SU-DHL-6 (cell line): ENCODE results near the gene FBXO10.

Source experiments
- H2AFZ ChIP-seq: fragments of 200-600 bp; sonication (generic); 2 replicates; pipeline ENCODE4 v1.6.1; 2014; ENCODE audit warnings: low read depth, mild to moderate bottlenecking, moderate library complexity, mixed read lengths, antibody characterized with exemption, low read length; ENCODE audit not compliant: severe bottlenecking
- H3F3A ChIP-seq: fragments of 200-600 bp; shearing (Covaris generic); 2 replicates; pipeline ENCODE4 v1.6.0; 2016; ENCODE audit warnings: antibody characterized with exemption, mild to moderate bottlenecking; ENCODE audit not compliant: insufficient read depth
- H3K27ac ChIP-seq: fragments of 200-600 bp; sonication (generic); 2 replicates; pipeline ENCODE4 v1.5.1; 2016; ENCODE audit warnings: low read depth, mild to moderate bottlenecking, low read length, moderate library complexity, mixed read lengths
- H3K27me3 ChIP-seq: fragments of 200-600 bp; sonication (generic), shearing (Covaris generic); 2 replicates; pipeline ENCODE4 v1.6.0; 2014; ENCODE audit warnings: mild to moderate bottlenecking, low read length
- H3K36me3 ChIP-seq: fragments of 200-600 bp; sonication (generic); 2 replicates; pipeline ENCODE4 v1.6.1; 2014; ENCODE audit warnings: mild to moderate bottlenecking, low read length, mixed read lengths
- H3K4me2 ChIP-seq: fragments of 300-600, 200-600 bp; shearing (Covaris generic), sonication (generic); 2 replicates; pipeline ENCODE4 v1.6.0; 2014; ENCODE audit warnings: low read length, low read depth, mild to moderate bottlenecking; ENCODE audit not compliant: poor library complexity, severe bottlenecking
- H3K4me3 ChIP-seq: fragments of 200-600 bp; sonication (generic); 2 replicates; pipeline ENCODE4 v1.5.1; 2014; ENCODE audit warnings: antibody characterized with exemption, low read length, mild to moderate bottlenecking, mixed read lengths; ENCODE audit not compliant: insufficient read depth, poor library complexity, severe bottlenecking
- H3K79me2 ChIP-seq: fragments of 200-600 bp; sonication (generic); 2 replicates; pipeline ENCODE4 v1.6.1; 2014; ENCODE audit warnings: mild to moderate bottlenecking, low read length, moderate library complexity; ENCODE audit not compliant: insufficient read depth
- H3K9ac ChIP-seq: fragments of 200-600 bp; sonication (generic); 2 replicates; pipeline ENCODE4 v1.7.0; 2014; ENCODE audit warnings: mild to moderate bottlenecking, low read length
- H3K9me2 ChIP-seq: fragments of 200-600 bp; sonication (generic); replicated peaks from 2 replicates; pipeline ENCODE4 v1.6.1; 2014; ENCODE audit warnings: low read length; ENCODE audit not compliant: insufficient read depth
- H3K9me3 ChIP-seq: fragments of 200-600 bp; sonication (generic); 2 replicates; pipeline ENCODE4 v1.6.1; 2014; ENCODE audit warnings: low read length, mixed read lengths; ENCODE audit not compliant: insufficient read depth
- H4K20me1 ChIP-seq: fragments of 200-600 bp; sonication (generic); 2 replicates; pipeline ENCODE4 v1.6.1; 2014; ENCODE audit warnings: low read depth, mild to moderate bottlenecking, antibody characterized with exemption, low read length, moderate library complexity, mixed read lengths
- EZH2phosphoT487 ChIP-seq: fragments of 200-600 bp; sonication (generic), shearing (Covaris generic); conservative IDR thresholded peaks from 2 replicates; pipeline ENCODE4 v1.6.1; 2018; ENCODE audit warnings: mild to moderate bottlenecking, antibody characterized with exemption, low read length, moderate library complexity, mixed read lengths
- TF ChIP-seq, protein P1 (sequence below): fragments of 200-600 bp; sonication (generic); IDR thresholded peaks from one replicate; pipeline ENCODE4 v1.5.1; 2017; ENCODE audit warnings: antibody characterized with exemption, mild to moderate bottlenecking, low read length, moderate library complexity; ENCODE audit not compliant: insufficient read depth, poor library complexity, severe bottlenecking

Gene FBXO10

DNA sequence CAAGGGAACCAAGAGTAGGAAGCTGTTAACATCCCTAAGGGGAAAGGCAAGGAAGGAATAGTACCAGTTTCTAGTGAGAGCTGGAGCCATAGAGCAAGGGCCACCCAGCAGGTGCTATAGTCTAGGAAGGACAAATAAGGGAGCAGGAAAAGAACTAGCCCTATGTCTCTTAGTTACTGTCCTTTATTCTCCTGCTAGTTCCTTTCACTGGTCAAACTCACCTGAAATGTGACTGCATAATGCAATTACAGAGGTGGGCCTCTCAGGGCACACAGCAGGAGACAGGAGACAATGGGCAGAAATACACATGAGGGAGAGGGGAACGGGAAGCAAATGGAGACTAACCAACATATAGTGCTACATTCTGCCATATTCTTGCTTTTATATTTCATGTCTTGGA, 47.9 kb upstream of the FBXO10 start:
- H2AFZ ChIP-seq = no peak overlapping the region
- no peaks in the 10 kb centered on the region for H3K79me2 ChIP-seq
- no peaks in the 10 kb centered on the region for H3K9me3 ChIP-seq
- no peak overlapping the region for H3K4me3 ChIP-seq
- no peaks in the 10 kb centered on the region for H3F3A ChIP-seq
- no peak overlapping the region for H3K4me2 ChIP-seq
- H3K9me2 ChIP-seq = no peaks in the 10 kb centered on the region
- no peak for TF ChIP-seq EZH2phosphoT487
- TF ChIP-seq, protein P1, sequence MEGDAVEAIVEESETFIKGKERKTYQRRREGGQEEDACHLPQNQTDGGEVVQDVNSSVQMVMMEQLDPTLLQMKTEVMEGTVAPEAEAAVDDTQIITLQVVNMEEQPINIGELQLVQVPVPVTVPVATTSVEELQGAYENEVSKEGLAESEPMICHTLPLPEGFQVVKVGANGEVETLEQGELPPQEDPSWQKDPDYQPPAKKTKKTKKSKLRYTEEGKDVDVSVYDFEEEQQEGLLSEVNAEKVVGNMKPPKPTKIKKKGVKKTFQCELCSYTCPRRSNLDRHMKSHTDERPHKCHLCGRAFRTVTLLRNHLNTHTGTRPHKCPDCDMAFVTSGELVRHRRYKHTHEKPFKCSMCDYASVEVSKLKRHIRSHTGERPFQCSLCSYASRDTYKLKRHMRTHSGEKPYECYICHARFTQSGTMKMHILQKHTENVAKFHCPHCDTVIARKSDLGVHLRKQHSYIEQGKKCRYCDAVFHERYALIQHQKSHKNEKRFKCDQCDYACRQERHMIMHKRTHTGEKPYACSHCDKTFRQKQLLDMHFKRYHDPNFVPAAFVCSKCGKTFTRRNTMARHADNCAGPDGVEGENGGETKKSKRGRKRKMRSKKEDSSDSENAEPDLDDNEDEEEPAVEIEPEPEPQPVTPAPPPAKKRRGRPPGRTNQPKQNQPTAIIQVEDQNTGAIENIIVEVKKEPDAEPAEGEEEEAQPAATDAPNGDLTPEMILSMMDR = no peak
- no peaks in the 10 kb centered on the region for H3K36me3 ChIP-seq
- no peak overlapping the region for H3K9ac ChIP-seq
- no peaks in the 10 kb centered on the region for H3K27me3 ChIP-seq
- H4K20me1 ChIP-seq = no peaks in the 10 kb centered on the region
- H3K27ac ChIP-seq = no peak overlapping the region

GRCh38 chr9:37623267-37623666, 47.1 kb upstream of the FBXO10 start:
- Histone ChIP-seq H3K4me2 (no peak overlapping the region), H3K27ac (no peak overlapping the region), H3K4me3 (no peak overlapping the region), H3K36me3 (no peaks in the 10 kb centered on the region), H3K9me3 (no peaks in the 10 kb centered on the region), H2AFZ (no peak overlapping the region), H3K27me3 (no peaks in the 10 kb centered on the region), H3K9ac (no peak overlapping the region), H3F3A (no peaks in the 10 kb centered on the region), H3K79me2 (no peaks in the 10 kb centered on the region), H3K9me2 (no peaks in the 10 kb centered on the region), H4K20me1 (no peaks in the 10 kb centered on the region)
- no peak for TF ChIP-seq EZH2phosphoT487
- TF ChIP-seq, protein P1 = no peak

DNA sequence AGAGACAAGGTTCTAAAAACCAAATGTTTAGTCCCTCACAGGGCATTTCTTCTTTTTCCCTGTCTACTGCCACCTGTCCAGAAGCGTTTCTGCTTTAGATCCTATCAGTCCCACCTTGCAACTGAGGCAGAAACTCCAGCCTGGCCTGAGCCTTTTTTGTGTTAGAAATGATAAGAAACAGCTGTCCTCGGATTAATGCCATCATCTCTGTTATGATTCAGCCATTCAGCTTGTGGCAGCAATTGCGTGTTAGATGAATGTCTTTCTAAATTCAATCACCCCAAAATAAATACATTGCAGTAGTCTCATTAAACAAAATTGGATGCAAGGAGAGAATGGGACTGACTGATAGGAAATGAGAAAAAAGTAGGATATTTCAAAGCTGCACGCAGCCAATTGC, 46.3 kb upstream of the FBXO10 start:
- H3K9me2 ChIP-seq = no peaks in the 10 kb centered on the region
- H2AFZ ChIP-seq = no peak overlapping the region
- H3K27ac ChIP-seq = no peak overlapping the region
- H3F3A ChIP-seq = no peaks in the 10 kb centered on the region
- H3K27me3 ChIP-seq = no peaks in the 10 kb centered on the region
- no peak for TF ChIP-seq EZH2phosphoT487
- TF ChIP-seq, protein P1 = no peak
- H4K20me1 ChIP-seq = no peaks in the 10 kb centered on the region
- no peaks in the 10 kb centered on the region for H3K79me2 ChIP-seq
- H3K4me3 ChIP-seq = no peak overlapping the region
- no peak overlapping the region for H3K4me2 ChIP-seq
- H3K9ac ChIP-seq = no peak overlapping the region
- H3K36me3 ChIP-seq = no peaks in the 10 kb centered on the region
- H3K9me3 ChIP-seq = no peaks in the 10 kb centered on the region
